22Rv1 (cell line): ENCODE measurements around the gene SYPL2.

Experiments used
- H3K27ac ChIP-seq: fragments of 450-650 bp; 2 replicates; pipeline ENCODE4 v1.5.1; 2017
- ZFX ChIP-seq: fragments of 450-650 bp; IDR thresholded peaks from 2 replicates; pipeline ENCODE4 v1.6.1; 2017; ENCODE audit warnings: antibody characterized with exemption, borderline replicate concordance
- TF ChIP-seq, protein P1 (sequence below): fragments of 450-650 bp; IDR thresholded peaks from 2 replicates; pipeline ENCODE4 v1.5.1; 2017; ENCODE audit warnings: mild to moderate bottlenecking

Gene SYPL2

DNA sequence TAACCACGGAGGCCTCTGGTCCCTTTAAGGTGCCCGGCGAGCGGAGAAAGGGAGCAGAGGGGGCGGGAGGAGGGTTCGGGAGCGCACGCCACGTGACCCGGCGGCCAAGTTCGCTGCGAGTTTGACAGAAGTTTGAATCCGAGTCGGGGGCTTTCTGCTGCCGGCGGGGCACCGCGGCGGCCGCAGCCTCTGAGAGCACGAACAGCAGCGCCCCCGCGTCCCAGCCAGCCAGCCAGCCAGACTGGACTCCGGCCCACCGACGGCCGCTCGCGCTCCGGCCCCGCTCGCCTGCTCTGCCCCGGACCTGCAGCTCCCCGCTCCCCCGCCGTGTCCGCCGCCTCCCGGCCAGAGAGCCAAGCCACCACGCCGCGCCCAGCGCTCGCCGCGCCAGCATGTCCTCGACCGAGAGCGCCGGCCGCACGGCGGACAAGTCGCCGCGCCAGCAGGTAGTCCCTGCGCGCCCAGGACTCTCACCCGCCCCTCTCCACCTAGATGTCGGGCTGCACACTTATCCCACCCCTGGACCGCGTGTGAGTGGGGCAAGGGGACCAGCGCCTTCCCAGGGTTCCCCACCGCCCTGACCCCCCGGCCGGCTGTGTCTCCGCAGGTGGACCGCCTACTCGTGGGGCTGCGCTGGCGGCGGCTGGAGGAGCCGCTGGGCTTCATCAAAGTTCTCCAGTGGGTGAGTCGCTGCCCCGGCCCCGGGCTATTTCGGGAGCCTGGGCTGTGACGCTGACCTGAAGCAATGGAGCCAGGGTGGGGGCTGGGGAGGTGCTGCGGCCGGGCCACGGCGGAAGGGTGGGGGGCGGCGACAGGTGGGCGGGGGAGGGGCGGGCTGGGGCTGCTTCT lies at the start of gene SYPL2:
Gene SYPL2 (plus strand): TSS at position 95 of the 849 bp plus-strand sequence. CDS start 298 bp downstream, at position 393.
- peak within 1 kb of the TSS; percentile 42 for H3K27ac ChIP-seq
- TF ChIP-seq, protein P1, sequence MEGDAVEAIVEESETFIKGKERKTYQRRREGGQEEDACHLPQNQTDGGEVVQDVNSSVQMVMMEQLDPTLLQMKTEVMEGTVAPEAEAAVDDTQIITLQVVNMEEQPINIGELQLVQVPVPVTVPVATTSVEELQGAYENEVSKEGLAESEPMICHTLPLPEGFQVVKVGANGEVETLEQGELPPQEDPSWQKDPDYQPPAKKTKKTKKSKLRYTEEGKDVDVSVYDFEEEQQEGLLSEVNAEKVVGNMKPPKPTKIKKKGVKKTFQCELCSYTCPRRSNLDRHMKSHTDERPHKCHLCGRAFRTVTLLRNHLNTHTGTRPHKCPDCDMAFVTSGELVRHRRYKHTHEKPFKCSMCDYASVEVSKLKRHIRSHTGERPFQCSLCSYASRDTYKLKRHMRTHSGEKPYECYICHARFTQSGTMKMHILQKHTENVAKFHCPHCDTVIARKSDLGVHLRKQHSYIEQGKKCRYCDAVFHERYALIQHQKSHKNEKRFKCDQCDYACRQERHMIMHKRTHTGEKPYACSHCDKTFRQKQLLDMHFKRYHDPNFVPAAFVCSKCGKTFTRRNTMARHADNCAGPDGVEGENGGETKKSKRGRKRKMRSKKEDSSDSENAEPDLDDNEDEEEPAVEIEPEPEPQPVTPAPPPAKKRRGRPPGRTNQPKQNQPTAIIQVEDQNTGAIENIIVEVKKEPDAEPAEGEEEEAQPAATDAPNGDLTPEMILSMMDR, result peak; percentile 24; the same call in 1 of the 2 replicates
- TF ChIP-seq ZFX, result no peak

DNA sequence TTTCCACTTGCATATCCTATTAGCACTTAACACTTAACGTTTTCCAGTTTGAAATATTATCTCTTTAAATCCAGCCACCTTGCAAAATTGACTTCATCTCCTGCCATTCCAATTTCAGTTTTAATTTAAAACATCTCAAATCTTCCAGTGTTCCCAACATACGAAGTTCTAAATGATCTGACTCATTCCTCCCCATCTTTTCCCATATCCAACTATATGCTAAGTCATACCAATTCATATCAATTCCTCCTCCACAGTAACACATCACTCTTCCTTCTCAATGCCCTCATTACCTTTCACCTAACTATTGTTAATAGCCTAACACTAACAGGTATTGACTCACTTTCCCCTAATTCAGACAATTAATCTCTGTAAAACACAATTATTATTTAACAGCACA lies 42.8 kb upstream of the SYPL2 start:
- TF ChIP-seq ZFX, result no peak
- TF ChIP-seq, protein P1, result no peak
- no peak overlapping the region for H3K27ac ChIP-seq

DNA sequence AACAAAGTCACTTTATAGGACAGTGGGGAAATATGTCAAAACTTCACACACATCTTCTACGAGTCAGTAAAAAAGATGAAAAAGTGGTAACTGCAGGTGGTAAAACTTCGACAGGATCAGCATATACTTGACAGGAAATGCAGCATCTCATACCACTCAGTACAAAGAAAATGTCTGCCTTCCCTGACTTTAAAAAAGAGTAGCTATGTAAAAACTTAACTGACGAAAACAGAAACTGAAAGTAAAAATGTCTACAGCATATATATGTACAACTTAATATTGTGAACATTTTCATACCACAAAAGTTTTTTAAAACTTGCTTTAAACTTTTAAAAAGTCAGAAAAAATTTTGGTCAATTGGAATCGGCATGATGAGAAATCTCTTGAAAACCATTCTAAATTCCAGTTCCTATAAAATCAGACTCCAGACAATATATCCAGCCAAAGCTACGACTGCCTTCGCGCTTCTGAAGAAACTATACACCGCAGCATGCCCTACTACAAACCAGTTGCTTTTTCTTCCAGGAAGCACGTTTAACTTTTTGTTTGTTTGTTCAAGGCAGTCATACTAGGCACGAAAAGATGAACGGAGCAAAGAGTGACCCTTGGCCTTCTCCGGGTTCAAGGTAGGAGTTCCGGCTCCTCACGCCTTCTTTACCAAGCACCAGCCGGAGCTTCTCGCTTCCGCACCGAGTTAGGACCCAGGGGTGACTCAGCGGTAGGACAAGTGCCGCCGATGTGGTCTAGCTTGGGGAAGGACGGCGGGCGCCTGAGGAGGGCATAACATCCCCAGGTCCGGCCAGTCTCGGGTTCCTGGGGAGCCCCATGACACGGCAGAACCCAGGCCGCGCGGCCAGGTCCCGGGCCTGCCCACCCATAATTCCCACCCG lies 40.7 kb upstream of the SYPL2 start:
- peak overlapping the region; percentile 89 for H3K27ac ChIP-seq
- no peak for TF ChIP-seq ZFX
- TF ChIP-seq, protein P1, result no peak

DNA sequence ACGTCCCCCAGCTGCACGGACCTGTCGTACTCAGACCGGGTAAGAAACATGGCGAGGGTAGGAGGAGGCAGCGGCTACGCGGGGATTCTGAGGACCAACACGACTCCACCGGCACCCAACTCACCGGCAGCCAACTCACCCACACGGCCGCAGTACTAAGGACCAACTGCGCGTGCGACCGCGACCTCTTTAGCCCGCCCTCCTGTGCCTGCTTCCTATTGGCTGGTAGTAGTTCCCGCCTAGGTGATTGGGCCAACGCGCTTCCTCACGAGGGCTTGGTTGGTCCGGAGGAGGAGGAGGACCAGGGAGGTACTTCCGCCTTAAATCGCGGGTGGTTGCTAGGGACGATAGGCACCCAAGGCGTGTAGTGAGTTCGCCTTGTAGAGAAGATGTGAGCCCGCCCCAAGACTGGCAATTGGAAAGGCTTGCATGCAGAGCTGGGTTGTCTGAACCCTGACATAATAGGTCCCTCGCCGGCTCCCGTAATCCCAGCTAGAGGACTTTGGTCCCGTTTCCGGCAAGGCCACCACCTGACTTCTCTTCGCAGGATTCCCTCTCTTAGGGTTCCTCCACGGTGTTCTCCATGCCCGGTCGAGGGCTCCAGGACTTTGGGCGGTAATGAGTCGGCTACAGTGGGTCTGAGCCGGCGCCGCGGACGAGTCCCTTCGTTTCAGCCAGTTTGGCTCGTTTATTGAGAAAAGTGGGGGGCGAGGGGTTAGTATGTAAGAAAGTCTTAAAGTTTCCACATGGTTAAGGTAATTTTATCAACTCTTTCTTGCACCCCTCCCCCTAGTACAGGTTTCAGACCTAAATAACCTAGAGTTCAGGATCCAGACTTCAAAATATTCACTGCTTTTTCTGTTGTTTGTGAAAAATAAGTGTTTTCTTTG lies 39.8 kb upstream of the SYPL2 start, which contains the start of gene PSMA5:
Gene PSMA5 (minus strand): TSS at position 168 of the 890 bp plus-strand sequence. CDS start 118 bp downstream, at position 50.
- no peak for TF ChIP-seq ZFX
- TF ChIP-seq, protein P1, result no peak

DNA sequence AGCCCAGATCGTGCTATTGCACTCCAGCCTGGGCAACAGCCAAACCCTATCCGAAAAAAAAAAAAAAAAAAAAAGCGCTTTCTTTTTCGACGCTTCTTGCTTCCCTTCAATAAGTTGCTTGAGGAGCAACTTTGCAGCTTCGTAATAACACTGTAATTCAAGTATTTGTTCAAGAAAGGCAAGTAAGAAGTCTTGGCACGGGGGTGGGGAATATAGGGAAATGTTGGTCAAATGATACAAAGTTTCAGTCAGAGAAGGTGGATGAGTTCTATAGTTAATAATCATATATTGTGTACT lies 39.2 kb upstream of the SYPL2 start:
- TF ChIP-seq ZFX, result no peak
- TF ChIP-seq, protein P1, result no peak
- H3K27ac ChIP-seq, result peak overlapping the region; percentile 89

More for the DNA sequence above, 39.8 kb upstream of the SYPL2 start, which contains the start of gene PSMA5:
- peak within 1 kb of the TSS; percentile 89 for H3K27ac ChIP-seq

DNA sequence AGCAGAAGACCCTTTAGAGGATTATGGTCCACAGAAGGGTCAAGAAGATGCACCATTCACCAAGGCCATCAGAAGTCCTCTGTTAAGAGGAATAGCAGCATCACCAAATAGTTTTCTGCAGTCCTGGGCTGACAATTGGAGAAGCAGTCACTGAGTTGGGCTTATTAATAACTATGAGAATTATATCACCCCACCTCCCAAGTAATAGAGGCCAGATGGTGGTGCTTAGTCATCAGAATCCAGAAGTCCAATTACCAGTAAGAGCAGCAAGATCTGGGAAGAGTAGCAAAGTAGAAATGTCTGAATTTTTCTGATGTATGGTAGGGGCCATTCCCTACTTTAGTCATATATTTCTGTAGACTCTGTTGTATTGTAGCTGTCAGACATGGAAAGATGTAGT lies 34.0 kb upstream of the SYPL2 start:
- TF ChIP-seq ZFX, result no peak
- TF ChIP-seq, protein P1, result no peak
- H3K27ac ChIP-seq, result no peak overlapping the region
